ENCODE results near the gene TRAPPC3.

TRAPPC3 gene

DNA sequence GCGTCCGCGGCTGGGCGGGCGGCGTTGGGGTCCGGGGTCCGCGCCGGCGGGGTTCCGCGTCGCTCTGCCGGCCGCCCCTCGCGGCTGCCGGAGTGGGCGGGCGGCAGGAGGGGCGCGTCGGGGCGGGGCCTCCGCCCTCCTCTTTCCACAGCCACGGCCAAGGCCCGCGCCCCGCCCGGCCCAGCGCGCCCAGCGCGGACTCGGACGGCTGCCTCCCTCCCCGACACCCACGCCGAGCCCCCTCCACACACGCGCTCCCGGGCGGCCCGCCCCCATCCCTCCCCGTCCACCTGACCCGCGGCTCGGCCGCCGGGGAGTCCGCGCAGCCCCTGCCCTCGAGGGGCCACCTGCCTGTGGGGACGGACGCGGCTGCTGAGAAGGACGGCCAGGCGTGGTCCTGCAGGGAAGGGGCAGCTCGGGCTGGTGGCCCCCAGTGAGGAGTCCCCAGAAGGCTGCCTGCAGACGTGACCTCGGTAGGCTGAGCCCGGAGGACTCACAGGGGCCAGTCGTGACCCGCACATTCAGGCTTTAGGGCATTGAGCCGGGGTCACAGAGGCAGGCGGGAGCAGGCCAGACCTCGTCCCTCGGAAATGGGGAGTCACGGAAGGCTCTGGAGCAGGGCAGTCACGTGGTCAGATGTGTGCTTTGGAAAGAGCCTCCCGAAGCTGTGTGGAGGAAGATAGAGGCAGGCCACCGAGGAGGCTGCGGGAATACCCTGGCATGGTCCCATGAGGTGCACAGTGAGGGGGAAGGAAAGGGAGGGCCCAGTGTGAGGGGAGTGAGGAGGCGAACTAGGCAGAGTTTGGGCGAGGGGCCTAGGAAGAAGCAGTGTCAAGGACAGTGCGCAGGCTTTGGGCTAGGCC, 23.9 kb downstream of the TRAPPC3 start, which contains the start of gene COL8A2:
TSS of gene COL8A2 (minus strand) at position 94 of the 863 bp plus-strand sequence. CDS start 24,980 bp downstream, outside the sequence.
- DNase-seq, result no peak

GRCh38 chr1:36124404-36125128, 24.7 kb downstream of the TRAPPC3 start:
- DNase-seq, result no peak

GRCh38 chr1:36123356-36123755, 25.9 kb downstream of the TRAPPC3 start:
- DNase-seq, result no peak

- no peak for DNase-seq
These were observed 26.9 kb downstream of the TRAPPC3 start for GRCh38 chr1:36122062-36123030.

GRCh38 chr1:36119456-36119855, 29.8 kb downstream of the TRAPPC3 start:
- DNase-seq, result no peak

DNA sequence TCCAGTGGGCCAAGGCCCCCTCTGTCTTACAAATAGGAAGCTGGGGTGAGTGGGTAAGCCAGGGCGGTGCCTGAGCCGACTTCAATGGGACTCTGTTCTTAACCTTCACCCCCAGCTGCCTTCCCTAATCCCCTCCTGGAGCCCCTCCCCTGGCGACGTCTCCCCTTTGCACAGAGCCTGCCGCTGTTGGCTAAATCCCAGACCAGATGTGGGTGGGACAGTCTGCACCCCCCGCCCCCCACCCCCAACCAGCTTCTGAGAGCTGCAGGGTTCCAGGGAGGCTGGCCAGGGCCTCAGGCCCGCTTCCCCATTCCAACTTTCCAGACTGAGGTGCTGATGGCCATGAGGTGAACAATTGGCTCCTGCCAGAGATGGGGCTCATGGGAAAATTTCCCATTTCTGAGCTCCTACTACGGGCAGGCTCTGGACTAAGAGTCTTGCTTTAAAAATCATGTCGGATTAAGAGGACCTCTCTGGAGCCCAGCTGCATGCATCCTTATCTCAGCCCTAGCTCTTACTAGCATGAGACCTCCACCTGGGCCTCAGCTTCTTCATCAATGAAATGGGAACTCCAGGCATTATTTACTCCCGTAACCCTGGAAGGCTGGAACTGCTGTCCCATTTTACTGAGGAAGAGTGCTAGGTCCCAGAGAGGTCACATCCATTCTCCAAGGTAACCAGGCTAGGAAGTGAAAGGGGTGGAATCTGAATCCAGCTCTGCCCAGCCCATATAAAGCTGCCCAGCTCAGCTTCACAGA, 30.7 kb downstream of the TRAPPC3 start:
- DNase-seq, result no peak

- DNase-seq, result no peak
These were observed 32.4 kb downstream of the TRAPPC3 start for GRCh38 chr1:36116901-36117300.

DNA sequence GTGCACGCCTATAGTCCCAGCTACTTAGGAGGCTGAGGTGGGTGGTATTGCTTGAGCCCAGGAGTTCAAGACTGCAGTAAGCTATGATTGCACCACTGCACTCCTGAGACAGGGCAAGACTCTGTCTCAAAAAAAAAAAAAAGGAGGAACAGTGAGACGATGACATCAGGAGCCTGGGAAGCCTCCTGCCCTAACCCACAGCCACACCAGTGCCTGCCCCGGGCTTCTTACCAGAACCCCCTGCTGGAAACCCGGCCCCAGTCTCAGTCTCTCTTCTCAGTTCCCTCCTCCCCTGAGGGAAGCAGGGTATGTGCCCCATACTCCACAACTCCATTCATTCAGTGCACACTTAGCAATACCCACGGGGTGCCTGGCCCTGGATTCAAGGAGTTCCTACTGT, 33.4 kb downstream of the TRAPPC3 start:
- no peak for DNase-seq

DNA sequence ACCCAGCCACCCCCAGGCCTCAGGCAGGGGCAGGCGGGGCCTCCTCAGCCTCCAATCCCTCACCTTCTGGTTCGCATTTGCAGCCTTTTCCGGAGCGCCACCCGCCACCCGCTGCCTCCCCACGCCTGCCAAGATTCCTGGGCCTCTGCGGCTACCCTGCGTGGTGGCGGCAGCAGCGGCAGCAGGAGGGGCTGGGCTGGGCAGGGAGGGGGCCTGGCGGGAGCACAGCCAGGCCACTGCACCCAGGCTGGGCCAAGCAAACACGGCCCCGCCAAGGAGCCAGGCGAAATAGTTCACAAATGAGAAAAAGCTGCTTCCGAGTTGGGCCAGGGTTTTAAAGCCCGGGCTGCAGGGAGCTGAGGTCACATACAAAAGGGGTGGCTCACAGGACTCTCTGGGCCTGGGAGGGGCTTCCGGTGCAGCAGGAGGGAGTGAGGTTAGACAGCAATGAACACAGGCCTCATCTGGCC, 34.1 kb downstream of the TRAPPC3 start:
- DNase-seq, result no peak

DNA sequence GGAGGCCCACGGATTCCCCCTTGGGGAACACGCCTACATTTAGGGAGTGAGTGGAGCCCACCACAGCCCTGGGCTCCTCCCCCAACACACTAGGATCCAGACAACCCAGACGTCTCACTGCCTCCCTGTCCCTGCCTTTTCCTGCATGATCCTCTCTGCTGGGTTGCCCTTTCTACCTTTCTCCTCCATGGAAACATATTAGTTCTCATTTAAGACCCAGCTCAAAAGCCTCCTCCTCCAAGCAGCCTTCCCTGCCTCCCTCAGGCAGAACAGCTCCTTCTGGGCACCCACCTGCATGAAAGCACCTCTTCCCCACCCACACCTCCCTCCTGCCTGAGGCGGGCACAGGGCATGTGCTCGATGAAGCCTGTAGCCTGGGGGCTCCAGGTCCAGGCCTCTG, 34.9 kb downstream of the TRAPPC3 start:
- DNase-seq, result no peak

GRCh38 chr1:36112823-36113222, 36.5 kb downstream of the TRAPPC3 start:
- DNase-seq, result no peak

DNA sequence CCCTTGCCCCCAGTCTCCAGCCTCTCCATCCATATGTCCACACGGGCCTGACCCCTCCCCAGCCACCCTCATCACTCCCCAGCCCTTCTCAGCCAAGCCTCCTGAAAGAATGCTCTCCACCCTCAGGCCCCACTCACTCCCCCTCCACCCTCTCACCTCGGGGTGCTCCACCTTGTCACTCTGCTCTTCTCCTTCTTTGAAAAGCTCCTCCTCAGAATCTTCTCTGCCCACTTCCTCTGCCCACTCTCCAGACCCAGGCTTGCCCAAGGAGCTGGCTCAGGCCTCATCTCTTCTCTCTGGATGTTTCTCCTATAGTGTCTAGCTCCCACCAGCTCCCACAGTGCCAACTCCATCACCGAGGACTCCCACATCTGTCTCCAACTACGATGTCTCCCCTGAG, 38.1 kb downstream of the TRAPPC3 start:
- no peak for DNase-seq

DNA sequence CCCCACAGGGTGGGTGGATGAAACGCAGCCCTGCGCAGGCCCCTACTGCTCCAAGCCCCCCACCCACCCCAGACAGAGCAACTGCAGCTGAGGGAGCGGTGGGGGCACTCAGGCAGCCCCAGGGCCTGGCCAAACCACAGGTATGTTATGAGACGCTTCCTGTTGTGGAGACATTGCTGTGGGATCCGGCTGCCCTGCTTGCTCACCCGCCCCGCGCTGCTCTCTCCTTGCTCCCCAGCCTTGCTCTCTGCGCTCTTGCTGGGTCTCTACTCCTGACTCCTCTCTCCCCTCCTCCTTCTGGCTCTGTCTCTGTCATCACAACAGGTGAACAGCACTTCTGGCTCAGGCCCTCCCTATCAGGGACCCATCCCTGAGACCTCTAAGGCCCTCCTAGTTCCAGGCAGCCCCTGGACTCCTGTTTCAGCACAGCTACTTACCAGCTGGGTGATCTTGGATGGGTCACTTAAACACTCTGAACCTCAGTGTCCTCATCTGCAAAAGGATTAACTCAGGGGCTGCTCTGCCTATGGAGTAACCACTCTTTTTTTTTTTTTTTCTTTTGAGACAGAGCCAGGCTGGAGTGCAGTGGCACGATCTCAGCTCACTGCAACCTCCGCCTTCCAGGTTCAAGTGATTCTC, 40.1 kb downstream of the TRAPPC3 start:
- no peak for DNase-seq

GRCh38 chr1:36108314-36108713, 41.0 kb downstream of the TRAPPC3 start:
- DNase-seq, result no peak

GRCh38 chr1:36107394-36107793, 41.9 kb downstream of the TRAPPC3 start:
- DNase-seq, result no peak

GRCh38 chr1:36106269-36106668, 43.0 kb downstream of the TRAPPC3 start:
- DNase-seq, result no peak

DNA sequence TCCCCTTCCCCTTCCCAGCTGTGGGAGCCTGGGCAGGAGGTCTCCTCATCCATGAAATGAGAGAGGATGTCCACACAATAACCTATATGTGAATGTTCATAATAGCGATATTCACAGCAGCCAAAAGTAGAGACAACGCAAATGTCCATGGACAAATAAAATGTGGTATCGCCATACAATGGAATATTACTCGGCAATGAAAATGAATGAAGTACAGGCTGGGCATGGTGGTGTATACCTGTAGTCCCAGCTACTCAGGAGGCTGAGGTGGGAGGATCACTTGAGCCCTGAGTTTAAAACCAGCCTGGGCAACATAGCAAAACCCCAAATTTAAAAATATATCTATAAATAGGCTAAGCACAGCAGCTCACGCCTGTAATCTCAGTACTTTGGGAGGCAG, 47.7 kb downstream of the TRAPPC3 start:
- DNase-seq, result no peak

GRCh38 chr1:36100376-36100775, 48.9 kb downstream of the TRAPPC3 start:
- no peak for DNase-seq

DNA sequence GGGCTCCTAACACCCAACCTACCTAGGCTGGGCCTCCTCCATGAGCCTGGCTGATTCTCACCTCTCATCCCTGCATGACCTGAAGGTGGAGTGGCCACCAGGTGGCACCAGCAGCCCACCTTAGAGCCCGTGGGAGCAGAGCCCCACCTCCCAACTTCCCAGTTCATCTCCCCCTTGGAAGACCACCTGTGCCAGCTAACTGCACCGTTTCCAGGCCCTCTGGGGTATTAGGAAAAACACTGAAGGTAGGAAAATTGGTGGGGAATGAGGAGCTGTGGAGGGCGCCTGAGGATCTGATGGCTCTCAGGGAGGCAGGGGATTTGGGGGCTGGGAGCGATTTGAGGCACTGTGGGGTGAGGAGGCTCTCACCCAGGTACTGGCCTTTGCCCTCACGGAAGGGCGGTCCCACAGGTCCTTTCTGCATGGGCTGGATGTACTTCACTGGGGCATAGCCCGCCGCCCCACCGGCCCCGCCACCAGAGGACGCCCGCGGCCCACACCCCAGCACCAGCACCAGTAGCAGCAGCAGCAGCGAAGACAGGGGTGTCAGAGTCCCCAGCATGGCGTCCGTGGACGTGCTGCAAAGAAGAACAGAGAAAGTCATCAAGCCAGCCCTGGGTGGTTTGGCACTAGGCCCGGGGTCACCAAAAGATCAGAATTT, 49.5 kb downstream of the TRAPPC3 start:
- peak; percentile 23 for DNase-seq

- no peak for DNase-seq
These were observed 50.5 kb downstream of the TRAPPC3 start for GRCh38 chr1:36098650-36099365.

Data from KG1 (cell line).